ENCODE data around the gene NEXN. TPM values are rescaled to one million over a fixed set of nuclear protein-coding genes. Genes with fewer than 3 reads are reported as not detected.
"Not testable (repeated sequence)": the region's sequence is repeated elsewhere in the genome, so short reads cannot be mapped to it uniquely, and the experiment has no call there.

Gene NEXN
- total and polyA plus RNA-seq, 5 experiments from 2014 or later = 0.26 to 1.7 (median 0.36) TPM

DNA sequence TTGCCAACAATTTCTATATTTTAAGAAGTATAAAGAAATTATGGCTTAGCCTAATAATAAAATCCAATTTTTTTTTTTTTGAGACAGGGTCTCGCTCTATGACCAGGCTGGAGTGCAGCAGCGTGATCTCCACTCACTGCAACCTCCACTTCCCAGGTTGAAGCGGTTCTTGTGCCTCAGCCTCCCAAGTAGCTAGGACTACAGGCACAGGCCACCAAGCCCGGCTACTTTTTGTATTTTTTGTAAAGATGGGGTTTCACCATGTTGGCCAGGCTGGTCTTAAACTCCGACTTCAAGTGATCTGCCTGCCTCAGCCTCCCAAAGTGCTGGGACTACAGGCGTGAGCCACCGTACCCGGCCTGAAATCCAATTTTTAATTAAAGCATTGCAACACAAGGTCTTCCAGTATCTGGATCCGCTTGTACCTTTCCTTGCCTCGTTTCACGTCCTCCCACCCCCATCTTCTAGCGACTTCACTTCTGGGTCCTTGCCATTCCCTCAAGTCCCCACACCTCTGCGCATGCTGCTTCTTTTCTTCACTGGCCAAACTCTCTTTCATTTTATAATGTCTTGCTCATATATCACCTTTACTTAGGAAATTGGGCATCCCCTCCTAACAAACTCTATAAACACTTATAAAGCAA is 88.1 kb downstream of the NEXN start:
- Mint-ChIP-seq H3K9me3 (no peaks in the 10 kb centered on the region), H3K4me3 (peak overlapping the region in 3 of 10 donors; percentile 75 to 84 (median 83)), H3K27ac (peak overlapping the region in 5 of 10 donors; percentile 5 to 83 (median 77)), H3K27me3 (no peaks in the 10 kb centered on the region), H3K36me3 (peaks cover 3 to 40% (median 10%) of the 10 kb centered on the region in 3 donors), H3K4me1 (peaks cover 19 to 66% (median 57%) of the 10 kb centered on the region in 4 donors)
- POLR2A ChIA-PET = interaction anchor here (1.9 to 2.9 kb wide), 2 partner anchors 29 to 34 kb away, joined by 6 to 104 read pairs; partner anchors contain the start of gene DNAJB4
- DNase-seq (no peak), ATAC-seq (no peak)

DNA sequence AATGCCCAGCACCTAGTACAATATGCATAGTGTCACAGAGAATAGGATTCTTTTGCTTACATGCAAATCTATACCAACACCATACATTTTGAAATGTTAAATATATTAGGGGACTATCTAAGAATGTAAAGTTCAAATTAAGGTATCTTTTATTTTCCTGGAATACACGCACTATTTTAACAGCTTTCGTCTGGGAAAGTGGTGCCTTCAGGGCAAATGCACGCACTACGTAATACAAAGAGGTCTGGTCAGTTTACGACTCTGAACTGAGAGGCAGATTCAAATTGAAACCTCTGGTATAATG is 89.5 kb downstream of the NEXN start:
- Mint-ChIP-seq H3K27me3 (no peaks in the 10 kb centered on the region), H3K9me3 (no peaks in the 10 kb centered on the region), H3K4me3 (no peak overlapping the region), H3K27ac (no peak overlapping the region), H3K36me3 (peaks cover 0 to 34% (median 5%) of the 10 kb centered on the region in 3 donors), H3K4me1 (peaks cover 16 to 57% (median 50%) of the 10 kb centered on the region in 4 donors)
- POLR2A ChIA-PET = interaction anchor here (0.6 to 2.9 kb wide), 12 partner anchors 10 to 295 kb away, joined by 3 to 104 read pairs (median 6); partner anchors contain the start of genes DNAJB4, MIGA1, USP33 and ZZZ3
- ATAC-seq (no peak), DNase-seq (no peak)

DNA sequence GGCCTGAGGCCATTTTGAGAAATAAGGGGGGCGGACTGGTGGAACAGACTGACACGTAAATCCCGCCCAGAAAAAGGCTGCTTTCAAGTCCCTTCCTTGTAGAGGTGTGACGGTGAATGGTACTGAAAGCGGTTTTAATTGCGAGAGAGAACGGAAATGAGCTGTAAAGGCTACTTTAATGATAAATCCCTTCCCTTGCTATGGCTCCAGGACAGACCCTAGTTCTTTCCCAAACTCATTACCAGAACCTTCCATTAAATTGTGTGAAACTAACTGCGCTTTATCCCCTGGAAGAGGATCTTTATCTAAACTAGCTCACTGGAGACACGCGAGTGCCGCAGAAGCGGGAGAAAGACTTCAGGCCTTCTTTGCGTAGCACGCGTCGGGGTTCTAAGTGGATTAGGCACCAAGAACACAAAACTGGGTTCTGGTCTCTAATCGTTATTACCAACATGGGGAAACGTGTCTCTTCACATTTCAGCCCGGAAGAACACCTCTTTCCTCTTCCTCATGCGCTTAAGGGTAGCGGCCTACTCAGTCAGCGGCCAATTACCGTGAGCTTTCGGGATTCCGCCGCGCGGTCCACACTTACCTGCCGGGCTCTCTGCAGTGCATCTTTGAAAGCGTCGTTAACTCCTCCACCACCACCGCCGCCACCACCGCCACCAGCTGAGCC is 90.0 kb downstream of the NEXN start:
- Mint-ChIP-seq H3K27ac (no peak overlapping the region), H3K36me3 (peaks cover 0 to 33% (median 5%) of the 10 kb centered on the region in 3 donors), H3K4me3 (no peak overlapping the region), H3K27me3 (no peaks in the 10 kb centered on the region), H3K4me1 (peaks cover 15 to 53% (median 49%) of the 10 kb centered on the region in 4 donors), H3K9me3 (no peaks in the 10 kb centered on the region)
- POLR2A ChIA-PET = interaction anchor here (0.6 to 2.9 kb wide), 19 partner anchors 8 to 711 kb away, joined by 3 to 104 read pairs (median 5); partner anchors contain the start of genes DNAJB4, IFI44, MIGA1 and USP33
- ATAC-seq (peak; percentile 63), DNase-seq (peak; percentile 23 to 92 (median 80))

DNA sequence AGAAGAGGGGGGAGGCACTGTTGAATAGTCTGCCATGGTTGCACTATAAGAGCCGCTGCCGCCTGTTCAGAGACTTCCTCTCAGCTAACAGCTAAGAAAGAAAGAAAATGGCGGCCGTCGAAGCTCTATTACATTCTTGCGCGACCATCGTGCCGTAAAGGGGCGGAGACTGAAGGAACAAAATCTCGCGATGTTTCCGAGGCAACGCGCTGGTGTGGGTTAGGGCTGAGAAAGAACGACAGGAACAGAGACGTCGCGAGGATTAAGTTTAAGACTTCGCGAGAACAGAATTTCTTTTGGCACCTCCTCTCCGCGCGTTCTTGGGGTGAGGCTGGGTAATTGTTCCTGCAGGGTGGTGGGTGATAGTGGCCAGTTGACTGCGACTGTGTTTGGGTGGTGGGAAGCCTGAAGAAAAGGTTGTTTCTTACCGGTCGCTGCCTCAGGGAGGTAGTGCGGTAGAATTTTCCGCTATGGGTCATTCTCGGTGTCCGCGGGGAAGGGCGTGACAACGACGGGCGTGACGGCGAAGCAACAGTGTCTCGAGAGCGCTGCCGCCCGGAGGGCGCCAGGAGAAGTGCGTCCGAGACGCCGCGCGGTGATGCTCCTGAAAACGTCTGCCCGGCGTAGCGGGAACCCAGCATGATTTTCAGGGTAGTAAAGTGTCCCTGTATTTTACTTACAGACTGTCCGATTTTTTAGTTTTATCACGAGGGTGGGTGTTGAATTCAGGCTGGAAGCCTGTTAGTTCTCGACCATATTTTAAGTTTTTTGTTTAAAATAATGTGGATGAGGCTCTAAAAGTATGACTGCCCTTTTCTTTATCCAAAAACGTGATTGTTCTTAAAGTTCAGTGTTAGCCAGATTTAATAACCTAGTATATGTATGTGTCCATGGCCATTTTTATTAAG is 90.8 kb downstream of the NEXN start, which contains the start of gene FUBP1:
FUBP1 (minus strand) TSS at position 104 of the 908 bp plus-strand sequence; CDS start at position 36, 68 bp downstream.
- Mint-ChIP-seq H3K9me3 (no peaks in the 10 kb centered on the region), H3K27me3 (no peaks in the 10 kb centered on the region), H3K27ac (no peak within 1 kb of the TSS), H3K4me1 (peaks cover 18 to 52% (median 46%) of the 10 kb centered on the region in 4 donors), H3K4me3 (no peak within 1 kb of the TSS), H3K36me3 (peaks cover 0 to 30% (median 7%) of the 10 kb centered on the region in 3 donors)
- DNase-seq (peak; percentile 75 to 98 (median 96)), ATAC-seq (peak; percentile 80 to 81)
- POLR2A ChIA-PET = interaction anchor here (0.6 to 2.9 kb wide), 19 partner anchors 9 to 712 kb away, joined by 3 to 104 read pairs (median 5); partner anchors contain the start of genes DNAJB4, IFI44, MIGA1 and USP33

DNA sequence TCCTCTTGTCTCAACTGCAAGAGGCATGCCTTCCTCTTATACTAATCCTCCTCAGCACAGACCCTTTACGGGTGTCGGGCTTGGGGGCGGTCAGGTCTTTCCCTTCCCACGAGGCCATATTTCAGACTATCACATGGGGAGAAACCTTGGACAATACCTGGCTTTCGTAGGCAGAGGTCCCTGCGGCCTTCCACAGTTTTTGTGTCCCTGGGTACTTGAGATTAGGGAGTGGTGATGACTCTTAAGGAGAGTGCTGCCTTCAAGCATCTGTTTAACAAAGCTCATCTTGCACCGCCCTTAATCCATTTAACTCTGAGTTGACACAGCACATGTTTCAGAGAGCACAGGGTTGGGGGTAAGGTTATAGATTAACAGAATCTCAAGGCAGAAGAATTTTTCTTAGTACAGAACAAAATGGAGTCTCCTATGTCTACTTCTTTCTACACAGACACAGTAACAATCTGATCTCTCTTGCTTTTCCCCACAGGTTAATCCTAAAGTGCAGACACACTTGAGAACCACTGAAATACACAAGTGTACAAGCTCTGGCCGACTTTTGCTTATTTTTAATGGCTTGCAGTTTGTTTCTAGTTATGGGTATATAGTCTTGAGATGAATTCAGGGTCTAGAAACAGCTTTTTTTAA is 95.0 kb downstream of the NEXN start:
- H3K9me3 Mint-ChIP-seq, DNase-seq, H3K4me3 Mint-ChIP-seq, POLR2A ChIA-PET, ATAC-seq, H3K27me3 Mint-ChIP-seq: not testable (repeated sequence)
- Mint-ChIP-seq H3K4me1 (peaks cover 14 to 38% (median 33%) of the 10 kb centered on the region in 4 donors), H3K27ac (peak overlapping the region in 1 of 10 donors; percentile 24), H3K36me3 (peaks cover 0 to 15% (median 10%) of the 10 kb centered on the region in 3 donors)

DNA sequence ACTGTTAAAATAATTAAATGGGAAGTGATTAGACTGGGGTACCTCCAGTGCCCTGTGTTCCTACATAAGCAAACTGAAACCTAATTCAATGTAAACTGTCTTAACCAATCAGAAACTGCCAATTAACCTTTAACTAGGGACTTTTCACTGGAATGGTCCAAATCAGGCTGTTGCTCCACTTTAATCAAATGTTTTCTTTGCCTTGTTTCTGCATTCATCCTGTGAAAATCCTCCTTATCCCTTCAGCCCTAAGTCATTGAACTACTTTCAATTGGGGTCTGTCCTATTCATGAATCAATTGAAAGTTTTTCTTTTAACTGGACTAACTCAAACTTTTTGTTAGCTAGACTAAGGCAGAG is 95.6 kb downstream of the NEXN start:
- no peak overlapping the region for H3K27ac Mint-ChIP-seq

DNA sequence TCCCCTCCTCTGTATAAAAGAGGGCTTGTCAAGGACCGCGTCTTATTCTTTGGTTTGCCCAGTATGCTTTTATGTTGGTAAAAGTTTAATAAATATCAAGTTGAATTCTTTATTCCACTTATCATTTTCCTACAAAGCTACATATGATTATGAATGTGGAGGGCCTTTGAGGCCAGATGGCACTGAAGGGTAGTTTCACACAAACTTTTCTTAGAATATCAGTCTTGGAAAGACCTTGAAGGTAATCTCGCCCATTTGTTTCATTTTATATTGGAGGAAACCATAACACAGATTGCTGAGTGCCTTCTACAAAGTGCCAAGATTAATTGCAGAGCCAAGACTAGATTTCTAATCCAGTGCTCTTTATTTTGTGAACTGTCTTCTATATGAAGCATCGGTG is 96.2 kb downstream of the NEXN start:
- Mint-ChIP-seq H3K4me3 (no peak overlapping the region), H3K36me3 (peaks cover 0 to 16% (median 10%) of the 10 kb centered on the region in 3 donors), H3K27me3 (no peaks in the 10 kb centered on the region), H3K4me1 (peaks cover 18 to 47% (median 36%) of the 10 kb centered on the region in 4 donors), H3K27ac (no peak overlapping the region), H3K9me3 (no peaks in the 10 kb centered on the region)
- DNase-seq = no peak
- POLR2A ChIA-PET = no interaction called here
- ATAC-seq = no peak

More for the DNA sequence above, 95.6 kb downstream of the NEXN start:
- no peak for ATAC-seq
- DNase-seq = no peak
- H3K4me1 Mint-ChIP-seq = peaks cover 15 to 41% (median 36%) of the 10 kb centered on the region in 4 donors
- no peaks in the 10 kb centered on the region for H3K27me3 Mint-ChIP-seq
- no peak overlapping the region for H3K4me3 Mint-ChIP-seq
- POLR2A ChIA-PET = no interaction called here
- H3K9me3 Mint-ChIP-seq = no peaks in the 10 kb centered on the region
- H3K36me3 Mint-ChIP-seq = peaks cover 0 to 16% (median 10%) of the 10 kb centered on the region in 3 donors

DNA sequence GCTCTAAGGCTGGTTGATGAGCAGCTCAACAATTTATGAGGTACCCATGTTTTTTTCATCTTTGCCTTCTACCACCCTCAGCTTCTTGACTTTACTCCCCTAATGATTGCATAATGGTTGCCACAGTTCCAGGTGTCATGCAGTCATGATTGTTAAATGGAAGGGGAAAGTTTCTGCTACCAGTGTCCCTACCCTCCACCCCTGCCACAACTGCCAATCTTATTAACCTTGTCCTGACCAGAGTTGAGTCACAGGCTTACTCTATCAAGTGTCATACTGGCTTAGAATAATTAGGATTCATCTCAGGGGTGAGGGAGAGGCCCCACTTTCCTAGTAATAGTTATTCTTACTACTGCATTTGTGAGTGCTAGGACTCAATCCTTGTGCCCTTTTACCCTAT is 98.4 kb downstream of the NEXN start:
- no peak for DNase-seq
- Mint-ChIP-seq H3K4me1 (peaks cover 16 to 44% (median 26%) of the 10 kb centered on the region in 4 donors), H3K27me3 (no peaks in the 10 kb centered on the region), H3K4me3 (no peak overlapping the region), H3K36me3 (peaks cover 0 to 14% (median 14%) of the 10 kb centered on the region in 3 donors), H3K27ac (peak overlapping the region in 2 of 10 donors; percentile 37 to 46), H3K9me3 (no peaks in the 10 kb centered on the region)
- POLR2A ChIA-PET = no interaction called here
- ATAC-seq = no peak

DNA sequence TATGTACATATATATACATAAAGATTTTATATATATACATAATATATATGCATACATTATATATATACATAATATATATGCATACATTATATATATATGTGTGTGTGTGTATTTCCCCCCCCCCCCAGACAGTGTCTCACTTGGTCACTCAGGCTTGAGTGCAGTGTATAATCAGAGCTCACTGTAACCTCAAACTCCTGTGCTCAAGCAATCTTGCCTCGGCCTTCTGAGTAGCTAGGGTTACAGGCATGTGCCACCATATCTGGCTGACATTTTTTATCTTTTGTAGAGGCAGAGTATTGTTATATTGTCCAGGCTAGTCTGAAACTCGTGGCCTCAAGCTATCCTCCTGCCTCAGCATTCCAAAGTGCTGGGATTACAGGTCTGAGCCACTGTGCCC is 99.5 kb downstream of the NEXN start:
- H3K27me3 Mint-ChIP-seq = no peaks in the 10 kb centered on the region
- no peak overlapping the region for H3K4me3 Mint-ChIP-seq
- H3K4me1 Mint-ChIP-seq = peaks cover 15 to 43% (median 26%) of the 10 kb centered on the region in 4 donors
- no peaks in the 10 kb centered on the region for H3K9me3 Mint-ChIP-seq
- H3K27ac Mint-ChIP-seq = peak overlapping the region in 1 of 10 donors; percentile 54
- ATAC-seq (no peak), DNase-seq (no peak)
- peaks cover 0 to 15% (median 15%) of the 10 kb centered on the region in 3 donors for H3K36me3 Mint-ChIP-seq
- POLR2A ChIA-PET = no interaction called here

DNA sequence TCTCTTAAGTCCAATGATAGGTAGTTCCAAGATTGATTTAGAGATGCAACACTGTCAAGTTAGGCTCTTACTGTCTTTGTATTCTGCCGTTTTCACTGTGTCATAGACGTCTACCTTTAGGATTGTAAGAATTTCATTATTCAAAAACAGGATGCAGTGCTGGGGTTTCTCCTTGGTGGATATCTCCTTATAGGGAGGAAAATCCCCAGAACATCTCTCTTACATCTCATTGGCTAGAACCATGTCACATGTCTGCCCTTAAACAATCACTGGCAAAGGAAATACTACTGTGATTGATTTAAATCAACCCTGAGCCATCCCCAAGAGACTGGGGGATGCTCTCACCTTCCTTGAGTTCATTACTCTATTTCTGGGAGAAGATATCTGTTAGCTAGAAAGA is 101.3 kb downstream of the NEXN start:
- H3K4me1 Mint-ChIP-seq = peaks cover 9 to 43% (median 22%) of the 10 kb centered on the region in 4 donors
- DNase-seq (no peak), ATAC-seq (no peak)
- H3K4me3 Mint-ChIP-seq = no peak overlapping the region
- H3K9me3 Mint-ChIP-seq = no peaks in the 10 kb centered on the region
- H3K36me3 Mint-ChIP-seq = peaks cover 0 to 14% (median 12%) of the 10 kb centered on the region in 3 donors
- no peaks in the 10 kb centered on the region for H3K27me3 Mint-ChIP-seq
- POLR2A ChIA-PET = interaction anchor here (0.8 kb wide), 1 partner anchor 11 kb away, joined by 3 read pairs; the partner anchor contains the start of gene FUBP1
- peak overlapping the region in 1 of 10 donors; percentile 20 for H3K27ac Mint-ChIP-seq

DNA sequence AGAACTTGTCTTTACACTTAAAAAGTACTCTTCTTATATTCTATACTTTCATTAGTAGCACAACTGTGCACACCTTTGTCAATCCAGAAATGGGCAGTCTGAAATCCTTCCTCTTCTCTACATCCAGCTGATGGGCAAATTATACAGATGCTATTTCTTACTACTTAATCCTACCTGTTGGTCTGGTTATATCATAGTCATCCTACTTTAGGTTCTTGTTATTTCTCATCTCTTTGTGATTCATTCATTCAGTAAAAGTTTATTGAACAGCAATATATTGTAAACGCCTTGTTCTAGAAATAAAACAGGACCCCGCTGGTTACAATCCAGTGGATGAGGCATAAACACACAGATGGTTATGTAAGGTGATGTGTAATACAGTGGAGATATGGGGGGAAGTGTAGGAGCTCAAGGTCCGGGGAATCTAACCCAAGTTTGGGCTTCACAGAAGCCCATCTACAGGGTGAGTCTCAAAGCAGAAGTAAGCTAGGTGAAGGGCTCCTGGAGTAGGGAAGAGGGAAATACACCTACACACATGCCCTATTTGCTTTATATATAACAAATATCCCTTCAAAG is 102.3 kb downstream of the NEXN start:
- no peaks in the 10 kb centered on the region for H3K9me3 Mint-ChIP-seq
- no peak overlapping the region for H3K4me3 Mint-ChIP-seq
- no peak for DNase-seq
- H3K27ac Mint-ChIP-seq = no peak overlapping the region
- H3K4me1 Mint-ChIP-seq = peaks cover 9 to 43% (median 19%) of the 10 kb centered on the region in 4 donors
- H3K27me3 Mint-ChIP-seq = no peaks in the 10 kb centered on the region
- peaks cover 0 to 14% (median 8%) of the 10 kb centered on the region in 3 donors for H3K36me3 Mint-ChIP-seq
- ATAC-seq = no peak
- POLR2A ChIA-PET = interaction anchor here (0.6 kb wide), 1 partner anchor 68 kb away, joined by 3 read pairs; no protein-coding TSS in a partner anchor
